H9 (cell line): ENCODE results near the gene EFEMP1. TPM values are rescaled to one million over a fixed set of nuclear protein-coding genes. Genes with fewer than 3 reads are reported as not detected.

Source experiments
- DNase-seq: peaks from one replicate; pipeline ENCODE4 v3.0.0-alpha.2; 2017
- H2AFZ ChIP-seq: one replicate; pipeline ENCODE4 v1.6.1; 2013; ENCODE audit warnings: mild to moderate bottlenecking, low read length, control low read depth, moderate library complexity
- H2AK5ac ChIP-seq: 2 replicates; pipeline ENCODE4 v1.6.1; 2013; ENCODE audit warnings: low read length, control low read depth, mixed read lengths; ENCODE audit not compliant: insufficient read length
- H2BK120ac ChIP-seq: one replicate; pipeline ENCODE4 v1.6.1; 2013; ENCODE audit warnings: low read depth, mild to moderate bottlenecking, low read length, control low read depth, inconsistent platforms; ENCODE audit not compliant: poor library complexity, severe bottlenecking
- H2BK12ac ChIP-seq: 2 replicates; pipeline ENCODE4 v1.6.1; 2013; ENCODE audit warnings: low read length, control low read depth, mixed read lengths, low read depth; ENCODE audit not compliant: insufficient read length
- H2BK15ac ChIP-seq: 2 replicates; pipeline ENCODE4 v1.6.1; 2013; ENCODE audit warnings: low read depth, low read length, control low read depth
- H2BK20ac ChIP-seq: one replicate; pipeline ENCODE4 v1.6.1; 2013; ENCODE audit warnings: low read depth, mild to moderate bottlenecking, low read length, control low read depth, inconsistent platforms; ENCODE audit not compliant: poor library complexity, severe bottlenecking
- H2BK5ac ChIP-seq: 2 replicates; pipeline ENCODE4 v1.6.1; 2013; ENCODE audit warnings: low read length, control low read depth, mixed read lengths; ENCODE audit not compliant: insufficient read length
- H3K14ac ChIP-seq: 2 replicates; pipeline ENCODE4 v1.6.1; 2013; ENCODE audit warnings: low read length, control low read depth; ENCODE audit not compliant: insufficient read depth
- H3K18ac ChIP-seq: 2 replicates; pipeline ENCODE4 v1.6.1; 2013; ENCODE audit warnings: low read depth, mild to moderate bottlenecking, mixed read lengths, low read length, control low read depth; ENCODE audit not compliant: insufficient read length
- H3K23ac ChIP-seq: 2 replicates; pipeline ENCODE4 v1.6.1; 2013; ENCODE audit warnings: low read length, control low read depth, mixed read lengths, low read depth; ENCODE audit not compliant: insufficient read length
- H3K23me2 ChIP-seq: 2 replicates; pipeline ENCODE4 v1.6.1; 2013; ENCODE audit warnings: low read depth, mild to moderate bottlenecking, mixed read lengths, low read length, control low read depth; ENCODE audit not compliant: insufficient read length, poor library complexity, severe bottlenecking
- H3K27ac ChIP-seq: 2 replicates; pipeline ENCODE4 v1.5.1; 2013; ENCODE audit warnings: low read length, control low read depth, mixed read lengths, low read depth; ENCODE audit not compliant: insufficient read length
- H3K27me3 ChIP-seq: 2 replicates; pipeline ENCODE4 v1.6.1; 2013; ENCODE audit warnings: low read length, control low read depth, inconsistent platforms; ENCODE audit not compliant: insufficient read depth
- H3K4ac ChIP-seq: 2 replicates; pipeline ENCODE4 v1.6.1; 2013; ENCODE audit warnings: low read depth, mild to moderate bottlenecking, control low read depth, inconsistent platforms, low read length, moderate library complexity
- H3K4me1 ChIP-seq: 2 replicates; pipeline ENCODE4 v1.6.1; 2013; ENCODE audit warnings: low read length, control low read depth, inconsistent platforms; ENCODE audit not compliant: insufficient read depth
- H3K4me2 ChIP-seq: 2 replicates; pipeline ENCODE4 v1.6.1; 2013; ENCODE audit warnings: low read length, control low read depth, mixed read lengths; ENCODE audit not compliant: insufficient read length, insufficient read depth
- H3K56ac ChIP-seq: 2 replicates; pipeline ENCODE4 v1.6.1; 2013; ENCODE audit warnings: low read depth, mild to moderate bottlenecking, mixed read lengths, low read length, control low read depth; ENCODE audit not compliant: insufficient read length
- H3K79me1 ChIP-seq: 2 replicates; pipeline ENCODE4 v1.6.1; 2013; ENCODE audit warnings: low read depth, mild to moderate bottlenecking, moderate library complexity, low read length, control low read depth, inconsistent platforms; ENCODE audit not compliant: insufficient read depth, poor library complexity, severe bottlenecking
- H3K79me2 ChIP-seq: 2 replicates; pipeline ENCODE4 v1.6.1; 2013; ENCODE audit warnings: low read length, control low read depth, inconsistent platforms; ENCODE audit not compliant: insufficient read depth
- H3K9ac ChIP-seq: 2 replicates; pipeline ENCODE4 v1.6.1; 2013; ENCODE audit warnings: low read length, control low read depth, mixed read lengths; ENCODE audit not compliant: insufficient read length; ENCODE audit errors: extremely low read depth
- H3K9me3 ChIP-seq: one replicate; pipeline ENCODE4 v1.6.1; 2013; ENCODE audit warnings: low read depth, low read length, inconsistent platforms; ENCODE audit not compliant: control insufficient read depth
- H3T11ph ChIP-seq: one replicate; pipeline ENCODE4 v1.6.1; 2013; ENCODE audit warnings: mild to moderate bottlenecking, low read length, control low read depth, inconsistent platforms
- H4K20me1 ChIP-seq: one replicate; pipeline ENCODE4 v1.6.1; 2013; ENCODE audit not compliant: control insufficient read depth, insufficient read length, insufficient read depth
- H4K5ac ChIP-seq: 2 replicates; pipeline ENCODE4 v1.6.1; 2013; ENCODE audit warnings: low read depth, mild to moderate bottlenecking, mixed read lengths, low read length, control low read depth; ENCODE audit not compliant: insufficient read length
- H4K8ac ChIP-seq: replicated peaks from 2 replicates; pipeline ENCODE4 v1.6.1; 2013; ENCODE audit warnings: low read length, control low read depth, mixed read lengths, low read depth; ENCODE audit not compliant: insufficient read length
- H4K91ac ChIP-seq: 2 replicates; pipeline ENCODE4 v1.6.1; 2013; ENCODE audit warnings: low read depth, mild to moderate bottlenecking, moderate library complexity, mixed read lengths, low read length, control low read depth; ENCODE audit not compliant: insufficient read length
- H3K27ac Mint-ChIP-seq, 3 experiments: 2 replicates in 2 of 3; 3 replicates in 1 of 3; pipeline ENCODE4 v1.8.0; 2020 to 2021; ENCODE audit warnings: mixed read lengths in 3 of 3, mild to moderate bottlenecking in 1 of 3, moderate library complexity in 1 of 3
- H3K27me3 Mint-ChIP-seq: 2 replicates; pipeline ENCODE4 v1.8.0; 2021; ENCODE audit warnings: low read depth, mild to moderate bottlenecking, moderate library complexity, mixed read lengths
- H3K36me3 Mint-ChIP-seq, 3 experiments: 2 replicates in 2 of 3; 3 replicates in 1 of 3; pipeline ENCODE4 v1.8.0; 2020 to 2021; ENCODE audit warnings: low read depth in 3 of 3, mixed read lengths in 3 of 3; ENCODE audit not compliant: insufficient read depth in 1 of 3
- H3K4me1 Mint-ChIP-seq, 2 experiments: 2 replicates each; pipeline ENCODE4 v1.8.0; 2020; ENCODE audit warnings: mixed read lengths in 2 of 2
- H3K4me3 Mint-ChIP-seq, 2 experiments: 2 replicates in 1 of 2; 3 replicates in 1 of 2; pipeline ENCODE4 v1.8.0; 2020 to 2021; ENCODE audit warnings: mild to moderate bottlenecking in 2 of 2, mixed read lengths in 2 of 2, moderate library complexity in 1 of 2
- H3K9me3 Mint-ChIP-seq, 2 experiments: 2 replicates in 1 of 2; 3 replicates in 1 of 2; pipeline ENCODE4 v1.8.0; 2020; ENCODE audit warnings: mild to moderate bottlenecking in 2 of 2, mixed read lengths in 2 of 2, moderate library complexity in 1 of 2
- WGBS: extraction: QIAGEN DNeasy Blood & Tissue Kit; methylation state at CpG from one replicate; pipeline ENCODE4 v1.1.7; 2013; ENCODE audit warnings: missing lambda C conversion rate, low lambda C conversion rate, mixed read lengths; ENCODE audit not compliant: insufficient read length; ENCODE audit errors: extremely low coverage; 5-methylcytosine and 5-hydroxymethylcytosine counted together
- total RNA-seq: library from RNA; stranded (reverse); gene quantifications from 2 replicates; pipeline ENCODE4 v1.2.1, GENCODE V29; 2021
- TF ChIP-seq, protein P1 (sequence below): fragments of 200-600 bp; sonication (generic); conservative IDR thresholded peaks from 3 replicates; pipeline ENCODE4 v1.8.0; 2021; ENCODE audit warnings: antibody characterized with exemption, mild to moderate bottlenecking

The EFEMP1 gene
- total RNA-seq, 1 experiment from 2014 or later: 3.5 TPM

DNA sequence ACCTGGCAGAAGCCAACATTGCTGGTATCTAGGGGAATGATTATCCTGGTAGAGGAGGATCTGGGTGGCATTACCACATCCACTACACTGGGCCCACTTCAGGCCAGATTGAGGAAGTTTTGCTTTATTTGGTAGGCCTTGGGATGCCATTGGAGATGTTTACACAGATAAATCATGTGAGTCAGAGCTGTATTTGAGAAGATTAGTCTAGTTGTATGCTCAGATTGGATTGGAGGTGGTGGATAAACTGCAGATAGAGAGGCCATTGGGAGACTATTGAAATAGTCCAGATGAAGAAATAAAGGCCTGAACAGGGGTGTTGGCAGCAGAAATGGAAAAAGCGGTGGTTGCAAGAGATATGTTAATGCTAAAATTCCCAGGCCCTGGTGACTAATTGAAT is 81.5 kb downstream of the EFEMP1 start:
- Histone ChIP-seq H4K20me1 (no peaks in the 10 kb centered on the region), H3K27me3 (no peaks in the 10 kb centered on the region), H4K5ac (no peak overlapping the region), H2BK20ac (no peak overlapping the region), H2AK5ac (no peak overlapping the region), H4K8ac (no peak overlapping the region), H2BK15ac (no peak overlapping the region), H3K56ac (no peak overlapping the region), H3K4me1 (peaks cover 11% of the 10 kb centered on the region), H3K9me3 (no peaks in the 10 kb centered on the region), H2BK12ac (no peak overlapping the region), H3K23ac (no peak overlapping the region), H4K91ac (no peak overlapping the region), H3K23me2 (no peaks in the 10 kb centered on the region), H2BK120ac (no peak overlapping the region), H3K14ac (no peak overlapping the region), H2BK5ac (no peak overlapping the region), H3T11ph (no peak overlapping the region), H3K4ac (no peak overlapping the region), H3K4me2 (no peak overlapping the region), H3K27ac (no peak overlapping the region), H3K9ac (no peak overlapping the region), H3K18ac (no peak overlapping the region), H3K79me2 (no peaks in the 10 kb centered on the region), H2AFZ (no peak overlapping the region), H3K79me1 (no peaks in the 10 kb centered on the region)
- Mint-ChIP-seq H3K9me3 (peaks cover 2 to 3% of the 10 kb centered on the region in 2 experiments; a peak in 2 of 5 replicates), H3K27ac (no peak overlapping the region), H3K4me1 (peaks cover 4 to 7% of the 10 kb centered on the region in 2 experiments), H3K36me3 (no peaks in the 10 kb centered on the region; a peak in 1 of 7 replicates), H3K27me3 (no peaks in the 10 kb centered on the region), H3K4me3 (no peak overlapping the region)
- TF ChIP-seq, protein P1, sequence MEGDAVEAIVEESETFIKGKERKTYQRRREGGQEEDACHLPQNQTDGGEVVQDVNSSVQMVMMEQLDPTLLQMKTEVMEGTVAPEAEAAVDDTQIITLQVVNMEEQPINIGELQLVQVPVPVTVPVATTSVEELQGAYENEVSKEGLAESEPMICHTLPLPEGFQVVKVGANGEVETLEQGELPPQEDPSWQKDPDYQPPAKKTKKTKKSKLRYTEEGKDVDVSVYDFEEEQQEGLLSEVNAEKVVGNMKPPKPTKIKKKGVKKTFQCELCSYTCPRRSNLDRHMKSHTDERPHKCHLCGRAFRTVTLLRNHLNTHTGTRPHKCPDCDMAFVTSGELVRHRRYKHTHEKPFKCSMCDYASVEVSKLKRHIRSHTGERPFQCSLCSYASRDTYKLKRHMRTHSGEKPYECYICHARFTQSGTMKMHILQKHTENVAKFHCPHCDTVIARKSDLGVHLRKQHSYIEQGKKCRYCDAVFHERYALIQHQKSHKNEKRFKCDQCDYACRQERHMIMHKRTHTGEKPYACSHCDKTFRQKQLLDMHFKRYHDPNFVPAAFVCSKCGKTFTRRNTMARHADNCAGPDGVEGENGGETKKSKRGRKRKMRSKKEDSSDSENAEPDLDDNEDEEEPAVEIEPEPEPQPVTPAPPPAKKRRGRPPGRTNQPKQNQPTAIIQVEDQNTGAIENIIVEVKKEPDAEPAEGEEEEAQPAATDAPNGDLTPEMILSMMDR: no peak
- DNase-seq: no peak
- WGBS: no CpG with 5 or more reads among the region's 1 CpG
